Ascending aorta (tissue), 2 donors: ENCODE data around the gene OR52E6. TPM values are rescaled to one million over a fixed set of nuclear protein-coding genes. Genes with fewer than 3 reads are reported as not detected.
A peak's percentile ranks its signal among the peaks of the same experiment; 100 is the strongest.

Experiments used
- DNase-seq, 2 donors: peaks; one replicate each; pipeline ENCODE4 v3.0.0-alpha.2; 2019; ENCODE audit warnings: low spot score in 2 of 2
- H3K27ac ChIP-seq, 2 donors: fragments of 200-600 bp; sonication (generic); one replicate each; pipeline ENCODE4 v1.5.1; 2016 to 2017; ENCODE audit warnings: mild to moderate bottlenecking in 1 of 2
- H3K27me3 ChIP-seq: fragments of 200-600 bp; sonication (generic); one replicate; pipeline ENCODE4 v1.5.1; 2017
- H3K36me3 ChIP-seq, 2 donors: fragments of 200-600 bp; sonication (generic); one replicate each; pipeline ENCODE4 v1.5.1; 2016
- H3K4me1 ChIP-seq, 2 donors: fragments of 200-600 bp; sonication (generic); one replicate each; pipeline ENCODE4 v1.5.1; 2016 to 2017; ENCODE audit warnings: mild to moderate bottlenecking in 1 of 2
- H3K4me3 ChIP-seq, 2 donors: fragments of 200-600 bp; sonication (generic); one replicate each; pipeline ENCODE4 v1.5.1; 2016 to 2017; ENCODE audit warnings: mild to moderate bottlenecking in 1 of 2
- H3K9me3 ChIP-seq, 2 donors: fragments of 200-600 bp; sonication (generic); one replicate each; pipeline ENCODE4 v1.5.1; 2016
- CTCF ChIP-seq, 3 experiments: fragments of 200-600 bp in 2 of 3; fragments of 450-650 bp in 1 of 3; sonication (generic) in 2 of 3; IDR thresholded peaks; one replicate each; pipeline ENCODE4 v1.5.1; 2016 to 2019; ENCODE audit warnings: antibody characterized with exemption in 3 of 3, mild to moderate bottlenecking in 1 of 3, moderate library complexity in 1 of 3
- intact Hi-C: fragments of 100-400 bp; cut with DNase I; formaldehyde crosslinking; loops from one replicate; pipeline ENCODE4 v1.15.1; 2023
- total RNA-seq: library from RNA; depleted of rRNA; stranded (reverse); fragments of >200 nt; gene quantifications from one replicate; pipeline ENCODE4 v1.1.0, GENCODE V29; 2016

OR52E6 gene
- not detected for total RNA-seq

- Histone ChIP-seq H3K27me3 (no peaks in the 10 kb centered on the region), H3K4me3 (no peak within 1 kb of the TSS), H3K4me1 (no peaks in the 10 kb centered on the region), H3K27ac (no peak within 1 kb of the TSS), H3K9me3 (no peaks in the 10 kb centered on the region), H3K36me3 (no peaks in the 10 kb centered on the region)
- intact Hi-C loops = no loop called here
- no peak for TF ChIP-seq CTCF (IDR thresholded peaks at IDR 0.05)
- DNase-seq = no peak
Measured at GRCh38 chr11:5841797-5842196, at the start of gene OR52E6. OR52E6 (minus strand) TSS chr11:5841897; CDS start chr11:5841897, 0 bp downstream.

GRCh38 chr11:5891216-5891800 lies 49.6 kb upstream of the OR52E6 start:
- H3K4me3 ChIP-seq = no peak overlapping the region
- peak in 2 of 3 experiments; percentile 32 to 34 for TF ChIP-seq CTCF (IDR thresholded peaks at IDR 0.05)
- no peaks in the 10 kb centered on the region for H3K4me1 ChIP-seq
- intact Hi-C loops = no loop called here
- H3K9me3 ChIP-seq = no peaks in the 10 kb centered on the region
- DNase-seq = no peak
- H3K27ac ChIP-seq = no peak overlapping the region
- no peaks in the 10 kb centered on the region for H3K36me3 ChIP-seq
- no peaks in the 10 kb centered on the region for H3K27me3 ChIP-seq

- Histone ChIP-seq H3K4me3 (no peak overlapping the region), H3K27ac (no peak overlapping the region), H3K4me1 (no peaks in the 10 kb centered on the region), H3K36me3 (no peaks in the 10 kb centered on the region), H3K27me3 (no peaks in the 10 kb centered on the region), H3K9me3 (no peaks in the 10 kb centered on the region)
- DNase-seq = no peak
- intact Hi-C loops = no loop called here
- TF ChIP-seq CTCF (IDR thresholded peaks at IDR 0.05) = no peak
Measured at GRCh38 chr11:5887661-5888060, 46.0 kb upstream of the OR52E6 start.

GRCh38 chr11:5887172-5887571 lies 45.5 kb upstream of the OR52E6 start:
- no peaks in the 10 kb centered on the region for H3K36me3 ChIP-seq
- no peaks in the 10 kb centered on the region for H3K4me1 ChIP-seq
- DNase-seq = no peak
- H3K9me3 ChIP-seq = no peaks in the 10 kb centered on the region
- no peak overlapping the region for H3K27ac ChIP-seq
- intact Hi-C loops = no loop called here
- H3K27me3 ChIP-seq = no peaks in the 10 kb centered on the region
- H3K4me3 ChIP-seq = no peak overlapping the region
- TF ChIP-seq CTCF (IDR thresholded peaks at IDR 0.05) = no peak

- no peak for DNase-seq
- Histone ChIP-seq H3K4me3 (no peak overlapping the region), H3K9me3 (no peaks in the 10 kb centered on the region), H3K27me3 (no peaks in the 10 kb centered on the region), H3K4me1 (no peaks in the 10 kb centered on the region), H3K36me3 (no peaks in the 10 kb centered on the region), H3K27ac (no peak overlapping the region)
- intact Hi-C loops = no loop called here
- TF ChIP-seq CTCF (IDR thresholded peaks at IDR 0.05) = no peak
Measured at GRCh38 chr11:5881756-5882155, 40.1 kb upstream of the OR52E6 start.

- intact Hi-C loops = no loop called here
Measured at GRCh38 chr11:5880329-5880728, 38.6 kb upstream of the OR52E6 start, which contains the start of gene OR52E4. OR52E4 (plus strand) TSS chr11:5880629; CDS start chr11:5884293, 3,664 bp downstream.

More at GRCh38 chr11:5880329-5880728, 38.6 kb upstream of the OR52E6 start, which contains the start of gene OR52E4:
- no peaks in the 10 kb centered on the region for H3K27me3 ChIP-seq
- no peaks in the 10 kb centered on the region for H3K36me3 ChIP-seq
- no peak for TF ChIP-seq CTCF (IDR thresholded peaks at IDR 0.05)
- H3K9me3 ChIP-seq = no peaks in the 10 kb centered on the region
- H3K27ac ChIP-seq = no peak within 1 kb of the TSS
- H3K4me3 ChIP-seq = no peak within 1 kb of the TSS
- DNase-seq = no peak
- H3K4me1 ChIP-seq = no peaks in the 10 kb centered on the region
